Measurements from ENCODE around the gene RCAN3.
"Not testable (repeated sequence)": the region's sequence is repeated elsewhere in the genome, so short reads cannot be mapped to it uniquely, and the experiment has no call there.

RCAN3 gene

DNA sequence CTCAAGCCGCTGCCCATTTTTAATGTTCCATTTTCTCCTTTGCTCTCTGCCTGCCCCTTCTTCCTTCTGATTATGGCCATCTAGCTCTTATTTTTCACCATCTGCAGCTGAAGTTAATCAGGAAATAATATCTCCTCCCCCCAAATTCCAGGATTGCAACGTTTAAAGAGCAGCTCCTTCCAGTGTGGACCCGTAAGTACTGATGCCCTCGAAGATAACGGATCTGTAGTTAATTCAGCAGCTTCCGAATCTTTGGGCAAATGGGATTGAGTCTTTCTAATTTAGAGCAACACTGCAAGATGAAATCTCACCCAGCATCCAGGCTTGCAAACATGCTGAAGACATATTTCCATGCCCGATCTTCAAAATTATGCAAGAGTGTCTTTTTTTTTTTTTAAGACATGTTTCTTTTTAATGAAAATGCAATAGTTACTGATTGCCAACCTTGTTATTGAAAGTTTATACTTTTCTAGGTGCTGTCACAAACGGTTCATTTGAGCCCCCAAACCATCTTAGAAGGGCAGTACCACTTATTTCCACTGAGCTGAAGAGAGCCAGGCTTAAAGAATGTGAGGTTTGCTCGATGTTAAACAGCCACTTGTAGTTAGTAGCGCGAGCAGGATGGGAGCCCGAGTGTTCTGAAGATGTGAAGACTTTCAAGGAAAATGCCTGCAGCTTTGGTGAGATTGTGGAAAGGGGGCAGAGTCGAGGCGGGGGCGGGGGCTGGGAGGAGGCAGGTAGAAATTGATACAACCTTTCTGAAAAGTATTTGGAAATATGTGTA lies 10.9 kb upstream of the RCAN3 start:
- Mint-ChIP-seq H3K4me1 (ENCODE audit: low read depth) (peaks cover 13% of the 10 kb centered on the region), H3K36me3 (ENCODE audit: low read depth) (peaks cover 6% of the 10 kb centered on the region), H3K27ac (no peak overlapping the region), H3K4me3 (no peak overlapping the region), H3K9me3 (no peaks in the 10 kb centered on the region), H3K27me3 (ENCODE audit: low read depth) (no peaks in the 10 kb centered on the region)
- DNase-seq (ENCODE audit: low spot score) = no peak

DNA sequence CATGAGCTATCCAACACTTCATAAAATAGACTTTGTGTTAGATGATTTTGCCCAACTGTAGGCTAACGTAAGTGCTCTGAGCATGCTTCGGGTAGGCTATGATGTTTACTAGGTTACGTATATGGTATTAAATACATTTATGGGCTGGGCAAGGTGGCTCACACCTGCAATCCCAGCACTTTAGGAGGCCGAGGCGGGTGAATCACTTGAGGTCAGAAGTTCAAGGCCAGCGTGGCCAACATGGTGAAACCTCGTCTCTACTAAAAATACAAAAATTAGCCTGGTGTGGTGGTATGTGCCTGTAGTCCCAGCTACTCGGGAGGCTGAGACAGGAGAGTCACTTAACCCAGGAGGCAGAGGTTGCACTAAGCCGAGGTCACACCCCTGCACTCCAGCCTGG lies 9.7 kb upstream of the RCAN3 start:
- DNase-seq (ENCODE audit: low spot score); H3K27me3 Mint-ChIP-seq (ENCODE audit: low read depth); H3K9me3 Mint-ChIP-seq; H3K27ac Mint-ChIP-seq; H3K4me3 Mint-ChIP-seq; H3K36me3 Mint-ChIP-seq (ENCODE audit: low read depth); H3K4me1 Mint-ChIP-seq (ENCODE audit: low read depth): not testable (repeated sequence)

DNA sequence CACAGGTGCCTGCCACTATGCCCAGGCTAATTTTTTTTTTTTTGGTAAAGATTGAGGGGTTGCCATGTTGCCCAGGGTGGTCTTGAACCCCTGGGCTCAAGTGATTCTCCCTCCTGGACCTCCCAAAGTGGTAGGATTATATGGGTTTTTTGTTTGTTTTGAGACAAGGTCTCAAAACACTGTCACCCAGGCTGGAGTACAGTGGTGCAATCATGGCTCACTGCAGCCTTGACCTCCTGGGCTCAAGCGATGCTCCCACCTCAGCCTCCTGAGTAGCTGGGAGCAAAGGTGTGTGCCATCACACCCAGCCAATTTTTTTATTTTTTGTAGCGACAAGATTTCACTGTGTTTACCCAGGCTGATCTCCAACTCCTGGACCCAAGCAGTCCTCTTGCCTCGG lies 8.9 kb upstream of the RCAN3 start:
- Mint-ChIP-seq H3K27ac (no peak overlapping the region), H3K36me3 (ENCODE audit: low read depth) (peaks cover 3% of the 10 kb centered on the region), H3K27me3 (ENCODE audit: low read depth) (no peaks in the 10 kb centered on the region), H3K4me3 (no peak overlapping the region), H3K9me3 (no peaks in the 10 kb centered on the region), H3K4me1 (ENCODE audit: low read depth) (peaks cover 5% of the 10 kb centered on the region)
- no peak for DNase-seq (ENCODE audit: low spot score)

DNA sequence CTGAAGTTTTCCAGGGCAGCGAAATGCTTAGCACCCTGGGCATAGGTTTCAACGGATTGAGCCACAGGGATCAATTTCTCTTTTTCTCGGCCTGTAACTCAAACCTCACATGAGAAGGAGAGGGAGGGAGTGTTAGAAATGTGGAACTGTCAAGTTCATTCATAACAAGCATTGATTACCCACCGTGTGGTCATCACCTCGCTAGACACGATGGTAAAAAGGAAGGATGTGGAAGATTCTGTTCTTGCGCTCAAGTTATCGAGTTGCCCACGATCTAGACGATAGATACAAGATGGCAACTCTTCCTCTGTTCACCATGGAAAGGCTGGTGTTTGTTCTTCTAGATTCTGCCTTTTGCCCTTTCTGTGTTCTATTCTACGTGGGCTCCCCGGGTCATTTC lies 4.0 kb upstream of the RCAN3 start:
- Mint-ChIP-seq H3K4me1 (ENCODE audit: low read depth) (peaks cover 28% of the 10 kb centered on the region), H3K27me3 (ENCODE audit: low read depth) (no peaks in the 10 kb centered on the region), H3K27ac (no peak overlapping the region), H3K9me3 (no peaks in the 10 kb centered on the region), H3K36me3 (ENCODE audit: low read depth) (peaks cover 3% of the 10 kb centered on the region), H3K4me3 (no peak overlapping the region)
- no peak for DNase-seq (ENCODE audit: low spot score)

DNA sequence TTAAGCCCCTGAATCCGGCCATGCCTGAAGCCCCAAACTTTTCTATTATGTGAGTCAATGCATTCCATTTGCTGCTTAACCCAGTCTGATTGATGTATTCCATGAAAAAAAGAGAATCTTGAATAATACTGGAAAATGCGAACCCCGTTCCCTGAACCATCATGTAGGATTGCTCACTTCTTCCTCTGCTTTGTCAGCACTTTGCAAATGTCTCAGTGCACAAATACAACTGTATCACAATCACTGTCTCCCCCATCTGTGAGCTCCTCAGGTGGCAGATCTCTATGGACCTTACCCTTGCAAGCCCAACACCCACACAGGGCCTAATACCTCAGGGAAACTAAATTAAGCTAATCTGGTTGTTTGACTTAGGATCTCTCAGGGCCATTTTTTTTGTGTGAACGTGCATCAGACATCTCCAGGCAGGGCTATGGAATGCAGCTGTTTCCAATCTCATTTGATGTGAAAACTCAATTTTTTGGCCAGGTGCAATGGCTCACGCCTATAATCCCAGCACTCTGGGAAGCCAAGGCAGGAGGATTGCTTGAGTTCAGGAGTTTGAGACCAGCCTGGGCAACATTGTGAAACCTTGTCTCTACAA lies 2.1 kb upstream of the RCAN3 start:
- peak overlapping the region; percentile 92 for H3K27ac Mint-ChIP-seq
- H3K4me3 Mint-ChIP-seq = peak overlapping the region; percentile 79
- H3K27me3 Mint-ChIP-seq (ENCODE audit: low read depth) = no peaks in the 10 kb centered on the region
- no peak for DNase-seq (ENCODE audit: low spot score)
- no peaks in the 10 kb centered on the region for H3K9me3 Mint-ChIP-seq
- H3K4me1 Mint-ChIP-seq (ENCODE audit: low read depth) = peaks cover 36% of the 10 kb centered on the region
- H3K36me3 Mint-ChIP-seq (ENCODE audit: low read depth) = peaks cover 11% of the 10 kb centered on the region

DNA sequence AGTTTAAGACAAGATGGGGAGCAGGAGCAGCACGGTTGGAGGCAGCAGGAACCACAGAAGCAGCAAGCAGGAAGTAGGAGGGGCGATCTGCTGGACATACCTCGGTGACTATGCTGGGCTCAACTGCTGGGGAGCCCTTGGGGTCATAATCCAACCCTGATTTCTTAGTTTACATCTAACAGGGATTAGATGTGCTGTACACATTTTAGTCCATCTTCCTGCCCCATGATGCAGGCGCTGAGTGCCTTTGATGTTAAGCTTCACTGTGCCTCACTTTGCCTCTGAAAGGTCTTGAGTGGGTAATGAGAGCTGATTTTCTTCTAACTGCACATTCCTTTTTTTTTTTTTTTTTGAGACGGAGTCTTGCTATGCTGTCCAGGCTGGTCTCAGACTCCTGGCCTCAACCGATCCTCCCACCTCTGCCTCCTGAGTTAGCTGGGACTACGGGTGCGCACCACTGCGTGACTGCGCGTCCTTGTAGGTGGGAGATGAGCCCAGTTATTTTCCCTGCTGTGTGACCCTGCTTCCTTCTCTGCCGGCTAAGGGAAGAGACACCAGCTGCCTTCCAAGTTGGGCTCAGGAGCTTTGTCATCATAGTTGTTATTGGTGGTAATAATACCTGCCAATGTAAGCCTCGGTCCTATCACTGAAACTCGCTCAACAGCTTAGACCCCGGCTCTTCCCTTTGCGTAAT lies 1.1 kb upstream of the RCAN3 start:
- Mint-ChIP-seq H3K27ac (peak overlapping the region; percentile 92), H3K27me3 (ENCODE audit: low read depth) (no peaks in the 10 kb centered on the region), H3K36me3 (ENCODE audit: low read depth) (peaks cover 10% of the 10 kb centered on the region), H3K9me3 (no peaks in the 10 kb centered on the region), H3K4me3 (peak overlapping the region; percentile 79), H3K4me1 (ENCODE audit: low read depth) (peaks cover 44% of the 10 kb centered on the region)
- DNase-seq (ENCODE audit: low spot score) = peak; percentile 62

DNA sequence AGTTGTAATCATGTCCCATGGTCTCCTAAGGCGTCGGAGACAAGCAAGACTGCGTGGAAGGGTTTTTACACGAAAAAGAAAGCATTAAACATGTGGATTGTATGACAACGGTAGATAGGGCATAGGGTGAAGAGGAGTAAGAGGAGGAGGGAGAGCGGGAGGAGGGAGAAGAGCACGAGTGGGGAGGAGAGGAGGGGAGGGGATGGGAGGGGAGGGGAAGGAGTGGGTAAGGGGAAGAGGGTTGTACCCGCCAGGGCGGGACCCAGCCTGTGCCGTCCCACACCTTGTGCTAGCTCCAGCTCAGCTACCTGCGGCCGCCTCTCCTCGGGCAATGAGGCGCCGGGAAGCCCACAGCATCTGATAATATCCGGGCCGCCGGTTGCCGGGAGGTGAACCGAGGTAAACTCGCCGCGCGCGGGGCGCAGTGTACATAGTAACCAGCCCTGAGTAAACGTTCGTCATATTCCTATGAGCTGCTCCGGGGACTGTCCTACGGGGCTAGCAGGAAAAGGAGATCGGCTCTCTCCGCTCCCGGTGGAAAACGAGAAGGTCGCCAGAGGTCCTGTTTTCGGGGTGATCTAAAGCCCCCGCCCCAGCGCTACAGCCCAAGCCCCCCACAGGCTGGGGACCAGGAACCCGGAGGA lies 449 bp upstream of the RCAN3 start:
- Mint-ChIP-seq H3K27me3 (ENCODE audit: low read depth) (no peaks in the 10 kb centered on the region), H3K4me3 (peak overlapping the region; percentile 79), H3K4me1 (ENCODE audit: low read depth) (peaks cover 50% of the 10 kb centered on the region), H3K9me3 (no peaks in the 10 kb centered on the region), H3K27ac (peak overlapping the region; percentile 92), H3K36me3 (ENCODE audit: low read depth) (peaks cover 15% of the 10 kb centered on the region)
- DNase-seq (ENCODE audit: low spot score) = peak; percentile 75

DNA sequence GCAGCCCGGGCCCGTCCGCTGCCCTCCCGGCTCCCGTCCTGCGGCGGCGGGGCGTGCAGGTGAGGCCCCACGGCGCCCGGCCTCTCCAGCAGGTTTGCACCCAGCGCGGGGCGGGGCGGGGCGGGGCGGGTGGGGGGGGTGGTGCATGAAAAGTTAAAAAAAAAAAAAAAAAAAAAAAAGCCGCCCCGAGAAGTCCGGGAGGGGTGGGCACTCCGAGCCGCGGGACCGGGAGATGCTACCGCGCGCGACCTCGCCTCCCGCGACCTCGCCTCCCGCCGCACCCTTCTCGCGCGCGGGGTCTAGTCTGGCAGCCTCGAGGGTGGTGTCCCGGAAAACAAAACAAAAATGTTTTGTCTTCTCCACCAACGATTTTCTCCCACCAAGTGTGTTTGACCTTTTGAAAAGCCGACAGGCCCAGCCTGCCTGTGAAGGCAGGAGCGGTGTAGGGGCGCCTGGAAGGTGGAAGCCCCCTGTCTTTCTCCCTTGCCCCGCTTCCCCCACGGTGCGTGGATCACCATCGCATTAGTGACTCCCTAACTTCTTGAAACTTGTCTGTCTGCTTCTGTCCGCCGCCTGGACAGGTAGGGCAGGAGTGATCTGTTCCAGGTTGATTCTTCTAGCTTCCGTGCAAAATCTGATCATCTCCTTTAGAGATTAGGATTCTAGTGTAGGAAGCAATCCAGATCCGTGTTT lies 569 bp downstream of the RCAN3 start:
- peak; percentile 29 for DNase-seq (ENCODE audit: low spot score)
- Mint-ChIP-seq H3K27ac (peak overlapping the region; percentile 89), H3K27me3 (ENCODE audit: low read depth) (no peaks in the 10 kb centered on the region), H3K36me3 (ENCODE audit: low read depth) (peaks cover 21% of the 10 kb centered on the region), H3K4me1 (ENCODE audit: low read depth) (peaks cover 59% of the 10 kb centered on the region), H3K4me3 (peak overlapping the region; percentile 89), H3K9me3 (no peaks in the 10 kb centered on the region)

DNA sequence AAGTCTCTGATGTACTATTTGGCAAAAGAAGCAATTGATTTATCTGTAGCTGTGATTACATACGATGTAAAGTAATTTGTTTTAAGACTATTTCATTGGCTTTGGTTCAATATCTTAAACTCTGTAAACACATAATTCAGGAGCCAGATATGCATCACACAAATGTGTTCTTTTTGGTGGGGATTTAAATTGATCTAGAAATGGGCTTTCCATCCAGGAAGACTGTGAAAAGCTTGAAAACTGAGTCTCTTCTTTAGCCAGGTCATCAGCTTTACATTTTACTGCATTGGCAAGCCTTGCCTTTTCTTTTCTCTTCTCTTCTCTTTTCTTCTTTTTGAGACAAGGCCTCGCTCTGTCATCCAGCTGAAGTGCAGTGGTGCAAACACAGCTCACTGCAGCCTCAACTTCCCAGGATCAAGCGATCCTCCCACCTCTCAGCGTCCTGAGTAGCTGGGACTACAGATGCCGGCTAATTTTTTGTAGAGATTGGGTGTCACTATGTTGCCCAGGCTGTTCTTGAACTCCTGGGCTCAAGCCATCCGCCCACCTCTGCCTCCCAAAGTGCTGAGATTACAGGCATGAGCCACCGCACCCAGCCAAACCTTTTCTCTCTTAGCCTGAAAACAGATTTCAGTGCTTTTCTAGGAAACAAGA lies 1.4 kb downstream of the RCAN3 start:
- Mint-ChIP-seq H3K4me1 (ENCODE audit: low read depth) (peaks cover 62% of the 10 kb centered on the region), H3K27me3 (ENCODE audit: low read depth) (no peaks in the 10 kb centered on the region), H3K27ac (peak overlapping the region; percentile 89), H3K4me3 (peak overlapping the region; percentile 89), H3K9me3 (no peaks in the 10 kb centered on the region), H3K36me3 (ENCODE audit: low read depth) (peaks cover 26% of the 10 kb centered on the region)
- DNase-seq (ENCODE audit: low spot score) = no peak

DNA sequence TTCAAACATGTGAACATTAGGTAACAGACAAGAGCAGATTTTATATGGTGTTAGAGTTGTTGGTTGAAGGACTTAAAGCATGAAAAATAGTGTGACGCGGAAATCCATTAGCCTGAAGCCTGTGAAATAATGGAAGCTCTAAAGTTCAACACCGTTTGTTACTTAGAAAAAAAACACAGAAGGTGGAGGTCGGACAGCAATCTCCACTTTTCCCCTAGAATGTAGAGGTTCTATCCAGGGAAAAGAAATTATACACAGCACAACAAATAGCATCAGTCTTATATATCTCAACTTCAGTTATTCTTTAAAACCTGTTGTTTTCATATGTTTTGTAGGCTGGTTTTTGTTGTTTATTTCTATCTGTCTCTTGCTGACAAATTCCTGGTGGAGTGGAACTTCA lies 1.9 kb downstream of the RCAN3 start:
- H3K27me3 Mint-ChIP-seq (ENCODE audit: low read depth) = no peaks in the 10 kb centered on the region
- H3K9me3 Mint-ChIP-seq = no peaks in the 10 kb centered on the region
- H3K27ac Mint-ChIP-seq = peak overlapping the region; percentile 89
- no peak for DNase-seq (ENCODE audit: low spot score)
- peak overlapping the region; percentile 89 for H3K4me3 Mint-ChIP-seq
- H3K4me1 Mint-ChIP-seq (ENCODE audit: low read depth) = peaks cover 63% of the 10 kb centered on the region
- peaks cover 31% of the 10 kb centered on the region for H3K36me3 Mint-ChIP-seq (ENCODE audit: low read depth)

DNA sequence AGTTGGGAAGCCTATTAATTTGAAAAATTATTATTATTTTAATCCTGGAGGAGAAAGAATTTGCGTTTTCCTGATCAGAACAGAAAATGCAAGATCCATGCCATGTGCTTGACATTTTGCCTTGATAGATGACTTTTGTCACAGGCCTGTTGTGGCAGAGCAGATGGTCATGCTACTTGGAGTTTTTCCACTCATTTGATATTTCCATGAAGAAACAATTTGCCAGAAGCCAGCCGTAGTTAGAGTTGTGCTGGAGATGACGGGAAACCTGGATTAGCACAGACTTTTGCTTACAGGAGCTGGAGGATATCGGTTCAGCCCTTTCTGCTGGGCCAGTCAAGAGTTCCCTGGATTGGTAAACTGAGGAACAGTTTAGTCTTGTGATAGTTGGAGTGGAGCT lies 3.2 kb downstream of the RCAN3 start:
- H3K9me3 Mint-ChIP-seq = no peaks in the 10 kb centered on the region
- peak overlapping the region; percentile 69 for H3K27ac Mint-ChIP-seq
- H3K27me3 Mint-ChIP-seq (ENCODE audit: low read depth) = no peaks in the 10 kb centered on the region
- peak overlapping the region; percentile 75 for H3K4me3 Mint-ChIP-seq
- no peak for DNase-seq (ENCODE audit: low spot score)
- peaks cover 43% of the 10 kb centered on the region for H3K36me3 Mint-ChIP-seq (ENCODE audit: low read depth)
- H3K4me1 Mint-ChIP-seq (ENCODE audit: low read depth) = peaks cover 62% of the 10 kb centered on the region

DNA sequence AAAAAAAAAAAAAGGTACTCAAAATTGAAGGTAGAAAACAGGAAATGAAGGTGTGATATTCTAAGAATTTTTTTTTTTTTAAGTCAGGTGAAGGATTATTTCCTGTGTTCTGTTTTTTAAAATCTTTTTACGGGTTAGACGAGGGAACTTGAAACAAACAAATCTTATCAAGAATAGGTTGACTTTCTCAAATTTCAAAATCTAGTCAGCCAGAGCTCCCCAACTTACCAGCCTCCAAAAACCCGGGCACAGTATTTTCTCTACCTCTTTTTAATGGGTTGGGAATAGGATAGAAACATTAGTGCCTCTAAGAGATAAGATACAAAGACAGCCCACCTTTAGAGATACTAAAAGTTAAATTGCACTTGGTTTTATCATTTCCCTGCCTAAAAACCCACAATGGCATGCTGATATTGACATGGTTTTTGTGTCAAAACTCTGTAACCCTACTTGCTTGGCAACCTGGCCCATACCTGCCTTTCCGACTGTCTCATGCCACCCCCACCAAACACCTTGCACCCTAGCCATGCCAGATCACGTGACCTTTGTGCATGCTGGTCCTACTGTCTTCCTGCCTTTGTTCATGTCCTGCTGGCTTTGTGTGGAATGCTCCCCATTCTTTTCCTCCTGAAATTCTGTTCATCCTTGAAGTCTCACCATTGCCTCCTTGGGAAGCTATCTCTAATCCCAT lies 4.2 kb downstream of the RCAN3 start:
- Mint-ChIP-seq H3K4me1 (ENCODE audit: low read depth) (peaks cover 54% of the 10 kb centered on the region), H3K36me3 (ENCODE audit: low read depth) (peaks cover 49% of the 10 kb centered on the region), H3K27ac (peak overlapping the region; percentile 88), H3K4me3 (peak overlapping the region; percentile 75), H3K9me3 (no peaks in the 10 kb centered on the region), H3K27me3 (ENCODE audit: low read depth) (no peaks in the 10 kb centered on the region)
- DNase-seq (ENCODE audit: low spot score) = no peak

DNA sequence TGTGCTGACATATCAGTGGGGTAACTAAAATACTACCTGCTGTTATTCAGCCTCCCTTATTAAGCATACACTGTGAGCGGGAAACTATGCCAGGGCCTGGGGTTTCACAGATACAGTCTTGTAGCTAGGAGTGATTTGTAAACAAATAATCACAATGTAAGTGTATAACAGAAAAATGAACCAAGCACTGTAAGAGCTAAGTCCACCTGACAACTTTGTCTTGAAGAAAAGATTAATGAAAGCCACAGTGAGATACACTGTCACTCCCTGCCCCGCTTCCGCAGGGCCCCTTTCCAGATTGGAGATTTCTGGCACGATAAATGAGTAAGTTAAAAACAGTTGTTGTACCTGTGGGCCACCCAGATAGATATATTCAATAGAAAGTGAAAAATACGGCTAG lies 4.8 kb downstream of the RCAN3 start:
- no peaks in the 10 kb centered on the region for H3K9me3 Mint-ChIP-seq
- H3K27ac Mint-ChIP-seq = peak overlapping the region; percentile 88
- H3K4me1 Mint-ChIP-seq (ENCODE audit: low read depth) = peaks cover 53% of the 10 kb centered on the region

More for the DNA sequence above, 4.8 kb downstream of the RCAN3 start:
- no peak for DNase-seq (ENCODE audit: low spot score)
- peak overlapping the region; percentile 75 for H3K4me3 Mint-ChIP-seq
- H3K27me3 Mint-ChIP-seq (ENCODE audit: low read depth) = no peaks in the 10 kb centered on the region
- H3K36me3 Mint-ChIP-seq (ENCODE audit: low read depth) = peaks cover 49% of the 10 kb centered on the region
